ENCODE results near the gene PTPRQ. TPM values are rescaled to one million over a fixed set of nuclear protein-coding genes. Genes with fewer than 3 reads are reported as not detected.
A peak's percentile ranks its signal among the peaks of the same experiment; 100 is the strongest.

PTPRQ gene
- total RNA-seq, 4 donors from 2014 or later, result 8.8 to 23.1 (median 11.2) TPM

DNA sequence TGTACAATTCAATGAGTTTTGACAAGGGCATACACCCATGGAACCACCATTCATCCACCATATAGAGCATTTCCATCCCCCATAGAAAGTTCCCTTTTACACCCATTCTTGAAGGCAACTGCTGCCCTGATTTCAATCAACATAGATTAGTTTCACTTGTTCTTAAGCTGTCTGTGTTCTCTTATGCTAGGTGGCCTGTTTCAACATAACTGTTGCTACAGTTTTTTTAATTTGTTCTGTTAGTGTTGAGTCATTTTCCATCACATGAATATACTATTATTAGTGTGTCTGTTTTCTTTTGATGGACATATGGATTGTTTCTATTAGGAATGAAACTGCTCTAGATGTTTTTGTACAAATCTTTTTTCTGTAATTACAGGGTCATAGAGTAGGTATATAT, 123.4 kb downstream of the PTPRQ start:
- intact Hi-C loops (cut with DNase I), result no loop called here
- Histone ChIP-seq H3K4me1 (no peaks in the 10 kb centered on the region), H3K9me3 (no peaks in the 10 kb centered on the region), H3K36me3 (no peaks in the 10 kb centered on the region), H3K4me3 (replicated peaks in 1 of 3) (no peak overlapping the region), H3K27ac (no peak overlapping the region), H3K27me3 (no peaks in the 10 kb centered on the region)
- TF ChIP-seq, protein P1, sequence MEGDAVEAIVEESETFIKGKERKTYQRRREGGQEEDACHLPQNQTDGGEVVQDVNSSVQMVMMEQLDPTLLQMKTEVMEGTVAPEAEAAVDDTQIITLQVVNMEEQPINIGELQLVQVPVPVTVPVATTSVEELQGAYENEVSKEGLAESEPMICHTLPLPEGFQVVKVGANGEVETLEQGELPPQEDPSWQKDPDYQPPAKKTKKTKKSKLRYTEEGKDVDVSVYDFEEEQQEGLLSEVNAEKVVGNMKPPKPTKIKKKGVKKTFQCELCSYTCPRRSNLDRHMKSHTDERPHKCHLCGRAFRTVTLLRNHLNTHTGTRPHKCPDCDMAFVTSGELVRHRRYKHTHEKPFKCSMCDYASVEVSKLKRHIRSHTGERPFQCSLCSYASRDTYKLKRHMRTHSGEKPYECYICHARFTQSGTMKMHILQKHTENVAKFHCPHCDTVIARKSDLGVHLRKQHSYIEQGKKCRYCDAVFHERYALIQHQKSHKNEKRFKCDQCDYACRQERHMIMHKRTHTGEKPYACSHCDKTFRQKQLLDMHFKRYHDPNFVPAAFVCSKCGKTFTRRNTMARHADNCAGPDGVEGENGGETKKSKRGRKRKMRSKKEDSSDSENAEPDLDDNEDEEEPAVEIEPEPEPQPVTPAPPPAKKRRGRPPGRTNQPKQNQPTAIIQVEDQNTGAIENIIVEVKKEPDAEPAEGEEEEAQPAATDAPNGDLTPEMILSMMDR (IDR thresholded peaks at IDR 0.05), result no peak
- no peak for TF ChIP-seq POLR2A (IDR thresholded peaks at IDR 0.05)
- no peak for DNase-seq

DNA sequence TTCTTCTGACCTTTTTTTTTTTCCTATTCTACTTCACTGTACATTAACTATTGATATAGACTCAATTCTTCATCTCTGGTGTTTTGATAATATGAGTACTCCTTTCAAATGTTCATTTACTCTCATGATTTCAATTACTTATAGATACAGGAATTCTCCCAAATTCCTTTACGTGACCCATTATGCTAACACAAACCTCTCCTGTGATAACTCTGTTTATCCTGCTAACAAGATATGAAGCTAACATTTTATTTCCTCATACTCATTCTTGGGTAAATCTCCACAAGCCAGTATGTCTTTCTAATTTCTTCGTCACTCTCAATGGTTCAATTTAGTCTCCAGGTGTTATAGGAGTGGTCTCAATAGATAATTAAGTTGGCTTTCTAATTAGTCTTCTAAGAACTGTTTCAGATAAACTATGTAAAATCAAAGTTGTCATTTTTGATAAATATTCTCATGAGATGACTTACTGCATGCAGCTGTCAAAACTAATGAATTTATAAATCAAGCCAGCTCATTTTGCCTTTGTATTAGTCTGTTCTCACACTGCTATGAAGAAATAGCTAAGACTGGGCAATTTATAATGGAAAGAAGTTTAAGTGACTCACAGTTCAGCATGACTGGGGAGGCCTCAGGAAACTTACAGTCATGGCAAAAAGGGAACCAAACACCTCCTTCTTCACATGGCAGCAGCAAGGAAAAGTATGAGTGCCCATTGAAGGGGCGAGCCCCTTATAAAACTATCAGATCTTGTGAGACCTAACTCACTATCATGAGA, 132.8 kb downstream of the PTPRQ start:
- no peak for TF ChIP-seq POLR2A (IDR thresholded peaks at IDR 0.05)
- TF ChIP-seq, protein P1 (IDR thresholded peaks at IDR 0.05), result no peak
- intact Hi-C loops (cut with DNase I), result no loop called here
- Histone ChIP-seq H3K4me3 (replicated peaks in 1 of 3) (no peak overlapping the region), H3K4me1 (no peaks in the 10 kb centered on the region), H3K27ac (no peak overlapping the region), H3K9me3 (no peaks in the 10 kb centered on the region), H3K36me3 (no peaks in the 10 kb centered on the region), H3K27me3 (no peaks in the 10 kb centered on the region)
- 94 to 96% methylated on average over 3 of the region's 3 CpGs for WGBS, 2 donors
- DNase-seq, result no peak

DNA sequence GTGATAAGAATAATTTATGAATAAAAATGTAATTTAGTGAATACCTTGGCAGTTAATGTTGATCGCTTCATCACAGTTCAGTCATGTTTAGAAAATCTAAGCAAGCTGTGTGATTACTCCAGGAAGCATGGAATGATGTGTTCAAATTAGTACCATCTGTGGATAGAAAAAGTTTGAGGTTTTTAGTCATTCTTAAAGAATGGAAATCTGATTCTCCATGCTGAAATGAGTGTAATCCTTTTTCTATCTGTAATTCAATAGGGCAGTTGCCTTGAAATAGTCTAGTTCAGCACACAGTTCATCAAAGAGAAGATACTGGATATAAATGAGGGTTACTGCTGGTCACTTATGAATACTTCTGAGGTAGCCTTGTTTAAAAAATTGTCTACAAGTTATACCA, 136.2 kb downstream of the PTPRQ start:
- DNase-seq, result no peak
- Histone ChIP-seq H3K36me3 (no peaks in the 10 kb centered on the region), H3K4me3 (replicated peaks in 1 of 3) (no peak overlapping the region), H3K27ac (no peak overlapping the region), H3K4me1 (no peaks in the 10 kb centered on the region), H3K9me3 (no peaks in the 10 kb centered on the region), H3K27me3 (no peaks in the 10 kb centered on the region)
- intact Hi-C loops (cut with DNase I), result no loop called here
- WGBS, 2 donors, result 78 to 84% methylated on average over 1 of the region's 1 CpG
- TF ChIP-seq POLR2A (IDR thresholded peaks at IDR 0.05), result no peak
- TF ChIP-seq, protein P1 (IDR thresholded peaks at IDR 0.05), result no peak

DNA sequence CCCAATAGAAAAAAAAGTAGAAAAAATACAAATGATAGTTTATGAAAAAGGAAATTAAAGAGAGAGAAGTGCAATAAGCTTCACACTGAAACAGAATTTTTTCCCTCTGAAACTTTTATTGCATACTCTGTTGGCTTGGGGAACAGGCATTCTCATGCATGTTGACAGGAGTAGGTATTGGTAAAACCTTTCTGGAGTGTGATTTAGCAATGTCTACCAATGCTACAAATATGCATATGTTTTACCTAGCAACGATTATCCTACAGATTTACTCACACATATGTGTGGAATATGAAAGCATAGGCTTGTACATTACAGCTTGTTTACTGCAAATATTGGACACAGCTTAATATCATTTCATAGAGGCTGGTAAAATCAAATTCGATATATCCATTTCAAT, 137.7 kb downstream of the PTPRQ start:
- no peak overlapping the region for H3K27ac ChIP-seq
- 80 to 81% methylated on average over 2 of the region's 2 CpGs for WGBS, 2 donors
- DNase-seq, result no peak
- H3K36me3 ChIP-seq, result no peaks in the 10 kb centered on the region
- TF ChIP-seq, protein P1 (IDR thresholded peaks at IDR 0.05), result no peak
- TF ChIP-seq POLR2A (IDR thresholded peaks at IDR 0.05), result no peak
- H3K27me3 ChIP-seq, result no peaks in the 10 kb centered on the region
- H3K9me3 ChIP-seq, result no peaks in the 10 kb centered on the region
- H3K4me1 ChIP-seq, result no peaks in the 10 kb centered on the region
- H3K4me3 ChIP-seq (replicated peaks in 1 of 3), result no peak overlapping the region
- intact Hi-C loops (cut with DNase I), result no loop called here

DNA sequence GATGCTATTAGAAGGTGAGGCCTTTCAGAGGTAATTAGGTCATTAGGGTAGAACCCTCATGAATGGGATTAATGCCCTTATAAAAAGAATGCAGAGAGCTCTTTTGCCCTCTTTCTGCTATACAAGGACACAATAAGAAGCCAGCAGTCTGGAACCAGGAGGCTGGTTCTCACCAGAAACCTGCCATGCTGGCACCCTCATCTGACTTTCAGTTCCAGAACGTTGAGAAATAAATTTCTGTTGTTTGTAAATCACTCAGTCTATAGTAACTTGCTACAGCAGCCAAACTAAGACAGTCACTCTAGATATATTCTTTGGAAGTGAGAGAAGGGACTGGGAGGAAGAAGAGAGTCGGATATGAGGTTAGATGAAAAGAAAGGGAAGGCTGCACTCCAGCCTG, 138.4 kb downstream of the PTPRQ start:
- Histone ChIP-seq H3K4me3 (replicated peaks in 1 of 3) (no peak overlapping the region), H3K27ac (no peak overlapping the region), H3K9me3 (no peaks in the 10 kb centered on the region), H3K27me3 (no peaks in the 10 kb centered on the region), H3K36me3 (no peaks in the 10 kb centered on the region), H3K4me1 (no peaks in the 10 kb centered on the region)
- TF ChIP-seq, protein P1 (IDR thresholded peaks at IDR 0.05), result no peak
- no peak for TF ChIP-seq POLR2A (IDR thresholded peaks at IDR 0.05)
- intact Hi-C loops (cut with DNase I), result no loop called here
- DNase-seq, result peak in 1 of 2 donors; percentile 34
- 56 to 62% methylated on average over 2 of the region's 2 CpGs for WGBS, 2 donors
